HG03521 (cell line): ENCODE data around the gene SETX.

Experiments used
- ATAC-seq: cut with Tn5 transposase; IDR thresholded peaks from one replicate; pipeline ENCODE4 v1.9.1; 2021; ENCODE audit warnings: mild to moderate bottlenecking, moderate library complexity; ENCODE audit not compliant: unreplicated experiment

SETX gene

GRCh38 chr9:132364068-132364467, 9.3 kb upstream of the SETX start:
- no peak for ATAC-seq

- ATAC-seq = no peak
These were observed 3.0 kb upstream of the SETX start for GRCh38 chr9:132357764-132358163.

- no peak for ATAC-seq
These were observed 1.6 kb upstream of the SETX start for GRCh38 chr9:132356324-132356924.

GRCh38 chr9:132351404-132352045, 3.3 kb downstream of the SETX start:
- ATAC-seq = no peak

- ATAC-seq = no peak
These were observed 3.9 kb downstream of the SETX start for GRCh38 chr9:132350861-132351315.

- no peak for ATAC-seq
These were observed 6.1 kb downstream of the SETX start for GRCh38 chr9:132348676-132349075.

- no peak for ATAC-seq
These were observed 8.6 kb downstream of the SETX start for GRCh38 chr9:132346177-132346576.

GRCh38 chr9:132341177-132341840, 13.5 kb downstream of the SETX start:
- ATAC-seq = no peak

- ATAC-seq = no peak
These were observed 20.4 kb downstream of the SETX start for GRCh38 chr9:132334364-132334763.

- no peak for ATAC-seq
These were observed 21.2 kb downstream of the SETX start for GRCh38 chr9:132333556-132333955.

- no peak for ATAC-seq
These were observed 26.2 kb downstream of the SETX start for GRCh38 chr9:132328580-132328979.

GRCh38 chr9:132327537-132327936, 27.2 kb downstream of the SETX start:
- no peak for ATAC-seq

GRCh38 chr9:132324425-132324824, 30.4 kb downstream of the SETX start:
- no peak for ATAC-seq

- no peak for ATAC-seq
These were observed 35.2 kb downstream of the SETX start for GRCh38 chr9:132319421-132320110.

GRCh38 chr9:132312873-132313272, 41.9 kb downstream of the SETX start:
- ATAC-seq = no peak

- no peak for ATAC-seq
These were observed 42.4 kb downstream of the SETX start for GRCh38 chr9:132312426-132312825.

- ATAC-seq = no peak
These were observed 42.8 kb downstream of the SETX start for GRCh38 chr9:132311978-132312377.

GRCh38 chr9:132309056-132309455, 45.7 kb downstream of the SETX start:
- no peak for ATAC-seq

GRCh38 chr9:132301521-132301920, 53.3 kb downstream of the SETX start:
- no peak for ATAC-seq

- no peak for ATAC-seq
These were observed 55.6 kb downstream of the SETX start for GRCh38 chr9:132299221-132299620.

GRCh38 chr9:132295181-132295580, 59.6 kb downstream of the SETX start:
- ATAC-seq = no peak
